Hepatocyte (in vitro differentiated cells): ENCODE results near the gene UGT1A6.

Experiments
- EZH2 ChIP-seq: fragments of 200-600 bp; sonication (generic); IDR thresholded peaks from 2 replicates; pipeline ENCODE4 v1.6.1; 2016; ENCODE audit warnings: antibody characterized with exemption, mild to moderate bottlenecking, borderline replicate concordance
- EZH2phosphoT487 ChIP-seq: fragments of 200-600 bp; sonication (generic); IDR thresholded peaks from one replicate; pipeline ENCODE4 v1.6.1; 2018; ENCODE audit warnings: antibody characterized with exemption, mild to moderate bottlenecking, low read depth, moderate library complexity; ENCODE audit not compliant: unreplicated experiment, severe bottlenecking
- TF ChIP-seq, protein P1 (sequence below): fragments of 200-600 bp; sonication (generic); IDR thresholded peaks from 2 replicates; pipeline ENCODE4 v1.5.1; 2016; ENCODE audit warnings: antibody characterized with exemption, mild to moderate bottlenecking; ENCODE audit not compliant: poor library complexity

DNA sequence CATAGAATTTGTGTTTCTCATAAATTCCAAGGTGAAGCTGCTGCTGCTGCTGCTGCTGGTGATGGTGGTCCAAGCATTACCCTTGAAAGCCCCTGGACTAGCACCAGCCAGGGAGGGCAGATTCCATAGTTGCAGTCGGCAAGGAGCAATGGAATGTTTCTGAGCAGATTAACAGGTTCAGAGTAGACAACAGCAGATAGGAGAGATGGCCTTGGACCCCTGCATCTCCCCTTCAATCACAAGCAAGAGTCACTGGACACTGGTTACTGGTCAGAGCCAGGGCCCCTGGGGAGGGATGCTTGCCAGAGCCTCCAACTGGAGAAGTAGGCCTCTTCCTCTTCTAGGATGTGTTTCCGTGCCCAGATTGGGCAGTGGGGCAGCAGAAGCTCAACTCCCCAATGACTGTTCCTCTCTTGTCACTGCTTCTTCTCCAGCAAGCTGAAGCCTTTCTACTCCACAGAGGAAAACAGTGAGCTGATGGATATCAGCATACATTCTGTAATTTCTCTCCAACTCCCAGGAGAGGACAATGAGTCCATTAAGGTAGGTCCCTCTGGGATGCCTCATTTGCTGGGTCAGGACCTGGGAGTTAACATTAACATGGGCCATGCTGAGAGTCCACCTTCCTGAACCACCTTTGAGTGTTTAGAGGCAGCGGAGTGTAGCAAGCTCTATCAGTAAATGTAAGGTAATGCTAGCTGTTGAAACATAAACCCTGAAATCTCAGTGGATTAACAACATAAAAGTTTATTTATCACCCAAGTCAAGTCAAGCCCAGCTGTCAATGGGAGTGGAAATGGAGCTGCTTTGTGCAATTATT, 120.8 kb downstream of the UGT1A6 start:
- TF ChIP-seq, protein P1, sequence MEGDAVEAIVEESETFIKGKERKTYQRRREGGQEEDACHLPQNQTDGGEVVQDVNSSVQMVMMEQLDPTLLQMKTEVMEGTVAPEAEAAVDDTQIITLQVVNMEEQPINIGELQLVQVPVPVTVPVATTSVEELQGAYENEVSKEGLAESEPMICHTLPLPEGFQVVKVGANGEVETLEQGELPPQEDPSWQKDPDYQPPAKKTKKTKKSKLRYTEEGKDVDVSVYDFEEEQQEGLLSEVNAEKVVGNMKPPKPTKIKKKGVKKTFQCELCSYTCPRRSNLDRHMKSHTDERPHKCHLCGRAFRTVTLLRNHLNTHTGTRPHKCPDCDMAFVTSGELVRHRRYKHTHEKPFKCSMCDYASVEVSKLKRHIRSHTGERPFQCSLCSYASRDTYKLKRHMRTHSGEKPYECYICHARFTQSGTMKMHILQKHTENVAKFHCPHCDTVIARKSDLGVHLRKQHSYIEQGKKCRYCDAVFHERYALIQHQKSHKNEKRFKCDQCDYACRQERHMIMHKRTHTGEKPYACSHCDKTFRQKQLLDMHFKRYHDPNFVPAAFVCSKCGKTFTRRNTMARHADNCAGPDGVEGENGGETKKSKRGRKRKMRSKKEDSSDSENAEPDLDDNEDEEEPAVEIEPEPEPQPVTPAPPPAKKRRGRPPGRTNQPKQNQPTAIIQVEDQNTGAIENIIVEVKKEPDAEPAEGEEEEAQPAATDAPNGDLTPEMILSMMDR, result no peak
- TF ChIP-seq EZH2 (no peak), EZH2phosphoT487 (no peak)
